LNCAP (cell line): Measurements from ENCODE around the gene PELI2.

ENCODE experiments used
- CTCF ChIP-seq: fragments of 450-650 bp; IDR thresholded peaks from 2 replicates; pipeline ENCODE4 v1.5.1; 2017; ENCODE audit warnings: mild to moderate bottlenecking

The PELI2 gene

GRCh38 chr14:56300495-56300894 lies 182.3 kb downstream of the PELI2 start:
- TF ChIP-seq CTCF = no peak

GRCh38 chr14:56304456-56304855 lies 186.2 kb downstream of the PELI2 start:
- no peak for TF ChIP-seq CTCF

GRCh38 chr14:56309198-56309597 lies 191.0 kb downstream of the PELI2 start:
- TF ChIP-seq CTCF = no peak

- no peak for TF ChIP-seq CTCF
These were observed 192.4 kb downstream of the PELI2 start for GRCh38 chr14:56310643-56311042.

- TF ChIP-seq CTCF = no peak
These were observed 195.6 kb downstream of the PELI2 start for GRCh38 chr14:56313789-56314188.

- no peak for TF ChIP-seq CTCF
These were observed 200.3 kb downstream of the PELI2 start for GRCh38 chr14:56318393-56319115.

- no peak for TF ChIP-seq CTCF
These were observed 203.7 kb downstream of the PELI2 start for GRCh38 chr14:56321861-56322260.

- no peak for TF ChIP-seq CTCF
These were observed 204.3 kb downstream of the PELI2 start for GRCh38 chr14:56322531-56322930.
